ENCODE results near the gene PRR22. TPM values are rescaled to one million over a fixed set of nuclear protein-coding genes. Genes with fewer than 3 reads are reported as not detected.
A peak's percentile ranks its signal among the peaks of the same experiment; 100 is the strongest.

PRR22 gene
- total and polyA plus RNA-seq, 2 donors (not counting 3 experiments of a cell fraction or from before 2014, with no cell fraction given) = 1.4 to 3.4 TPM

- intact Hi-C loops (cut with micrococcal nuclease) (no loop called here), dilution Hi-C loops (cut with MboI; ENCODE audit: extremely low pct_ligation_motif_present, low sequenced_read_pairs) (no loop called here)
- H3K27ac ChIP-seq (ENCODE audit: insufficient read depth, low read depth, low read length) = no peak overlapping the region
- DNase-seq (ENCODE audit: low read depth, low spot score) (no peak), FAIRE-seq (no peak)
- no peak overlapping the region for H3K4me2 ChIP-seq (ENCODE audit: insufficient read depth, low read length)
- H4K20me1 ChIP-seq (replicated peaks; ENCODE audit: control insufficient read depth, extremely low read depth, insufficient read depth, low read length) = no peaks in the 10 kb centered on the region
- H3K79me2 ChIP-seq (ENCODE audit: control insufficient read depth, insufficient read depth, low read length) = no peaks in the 10 kb centered on the region
- peaks cover 7% of the 10 kb centered on the region for H3K4me1 ChIP-seq (ENCODE audit: control insufficient read depth, extremely low read depth, insufficient read depth, low read length)
- H3K9ac ChIP-seq (replicated peaks; ENCODE audit: extremely low read depth, insufficient read depth, low read length) = no peak overlapping the region
- ChIA-PET CTCF (interaction anchor here (0.6 to 3.1 kb wide), 6 partner anchors 19 to 152 kb away, joined by 3 to 42 read pairs (median 4); partner anchors contain the start of genes DUS3L and NRTN), POLR2A (interaction anchor here (0.5 to 3.2 kb wide), 4 partner anchors 23 to 137 kb away, joined by 3 to 14 read pairs (median 8); partner anchors contain the start of genes NDUFA11 and VMAC)
- H3K27me3 ChIP-seq (ENCODE audit: control insufficient read depth in 2 of 2, insufficient read depth in 2 of 2, low read length in 2 of 2) = peaks cover 0 to 3% of the 10 kb centered on the region in 2 experiments
- H3K9me3 ChIP-seq (replicated peaks; ENCODE audit: control insufficient read depth, insufficient read depth, low read length) = no peaks in the 10 kb centered on the region
- peak overlapping the region; percentile 70 for H2AFZ ChIP-seq (ENCODE audit: low read depth, low read length)
- no peaks in the 10 kb centered on the region for H3K9me1 ChIP-seq (replicated peaks; ENCODE audit: control insufficient read depth, extremely low read depth, insufficient read depth, low read length)
- H3K4me3 ChIP-seq (replicated peaks in 1 of 3; ENCODE audit: insufficient read depth in 1 of 3, low read depth in 1 of 3, low read length in 3 of 3) = peak overlapping the region in 1 of 3 experiments; percentile 13
- no peaks in the 10 kb centered on the region for H3K36me3 ChIP-seq (ENCODE audit: control insufficient read depth in 2 of 2, extremely low read depth in 1 of 2, insufficient read depth in 2 of 2, low read length in 2 of 2)
- TF ChIP-seq POLR2A (IDR thresholded peaks at IDR 0.05; ENCODE audit: low read depth, low read length) (no peak), FOS (IDR thresholded peaks at IDR 0.05; ENCODE audit: borderline replicate concordance, insufficient read depth, low read length) (no peak), MYC (IDR thresholded peaks at IDR 0.05; ENCODE audit: low read depth, low read length) (no peak), EZH2 (IDR thresholded peaks at IDR 0.05; ENCODE audit: borderline replicate concordance, low read depth, low read length, severe bottlenecking) (no peak), CTCF (IDR thresholded peaks at IDR 0.05; ENCODE audit: extremely low read depth in 1 of 2, insufficient read depth in 1 of 2, low read depth in 1 of 2, low read length in 2 of 2) (no peak), GATA2 (IDR thresholded peaks at IDR 0.05; ENCODE audit: insufficient read depth, insufficient read length, low read depth, low read length) (no peak), POLR2AphosphoS5 (IDR thresholded peaks at IDR 0.05; ENCODE audit: insufficient read depth, low read depth, low read length) (no peak), MAX (IDR thresholded peaks at IDR 0.05; ENCODE audit: insufficient read depth, insufficient read length) (no peak), JUN (IDR thresholded peaks at IDR 0.05; ENCODE audit: borderline replicate concordance, insufficient read depth, insufficient read length, low read depth) (no peak)
- BruUV-seq (replicated peaks) = no TSS peak
These were observed 42.9 kb upstream of the PRR22 start for GRCh38 chr19:5827342-5827890.

Data from endothelial cell of umbilical vein (primary cell).